K562 (cell line): ENCODE measurements around the gene CUEDC2.

ENCODE experiments used
- ESRRA ChIP-seq: fragments of 450-650 bp; IDR thresholded peaks from 2 replicates; pipeline ENCODE4 v1.6.1; 2014; ENCODE audit warnings: low read depth, mild to moderate bottlenecking, moderate library complexity, borderline replicate concordance
- GABPA ChIP-seq: fragments of 200-800 bp; sonication (Bioruptor generic); conservative IDR thresholded peaks from 2 replicates; pipeline ENCODE4 v1.6.1; 2016; ENCODE audit warnings: low read depth, missing genetic modification characterization, missing compliant biosample characterization
- HDAC6 ChIP-seq: IDR thresholded peaks from 2 replicates; pipeline ENCODE4 v1.6.1; 2012; ENCODE audit warnings: low read depth, mild to moderate bottlenecking, control low read depth, inconsistent platforms, low read length, moderate library complexity
- HLTF ChIP-seq: fragments of 450-650 bp; IDR thresholded peaks from 2 replicates; pipeline ENCODE4 v1.6.1; 2016
- JUND ChIP-seq, 2 experiments: IDR thresholded peaks; 2 replicates in 1 of 2; 3 replicates in 1 of 2; pipeline ENCODE4 v1.6.1; 2011; ENCODE audit warnings: borderline replicate concordance in 2 of 2, low read depth in 2 of 2, low read length in 2 of 2, improper control_type of control experiment in 1 of 2, missing biosample characterization in 1 of 2, missing genetic modification characterization in 1 of 2, missing genetic modification reagents in 1 of 2
- MBD2 ChIP-seq: sonication (generic); IDR thresholded peaks from 2 replicates; pipeline ENCODE4 v1.6.1; 2016; ENCODE audit warnings: low read depth, borderline replicate concordance
- MXI1 ChIP-seq: IDR thresholded peaks from 2 replicates; pipeline ENCODE4 v1.6.1; 2011; ENCODE audit warnings: low read depth, mild to moderate bottlenecking, improper control_type of control experiment, low read length
- SAFB2 ChIP-seq: fragments of 200-400 bp; formaldehyde crosslinking; IDR thresholded peaks from 2 replicates; pipeline ENCODE4 v1.6.1; 2018; ENCODE audit warnings: borderline replicate concordance, low read length, low read depth, moderate library complexity; ENCODE audit not compliant: severe bottlenecking
- SMAD1 ChIP-seq: fragments of 150-350 bp; IDR thresholded peaks from 2 replicates; pipeline ENCODE4 v1.6.1; 2014; ENCODE audit warnings: low read length, low read depth; ENCODE audit not compliant: partially characterized antibody
- TF ChIP-seq, protein P1 (sequence below), 3 experiments: IDR thresholded peaks in 2 of 3; conservative IDR thresholded peaks in 1 of 3; 2 replicates each; pipeline ENCODE4 v1.5.1; 2011 to 2012; ENCODE audit warnings: low read length in 3 of 3, mild to moderate bottlenecking in 3 of 3, control low read depth in 2 of 3, improper control_type of control experiment in 1 of 3, inconsistent platforms in 1 of 3, low read depth in 1 of 3, mixed read lengths in 1 of 3, moderate library complexity in 1 of 3; ENCODE audit not compliant: insufficient read depth in 2 of 3
- TF ChIP-seq, protein P2 (sequence below): IDR thresholded peaks from 2 replicates; pipeline ENCODE4 v1.6.1; 2014; ENCODE audit warnings: antibody characterized with exemption

DNA sequence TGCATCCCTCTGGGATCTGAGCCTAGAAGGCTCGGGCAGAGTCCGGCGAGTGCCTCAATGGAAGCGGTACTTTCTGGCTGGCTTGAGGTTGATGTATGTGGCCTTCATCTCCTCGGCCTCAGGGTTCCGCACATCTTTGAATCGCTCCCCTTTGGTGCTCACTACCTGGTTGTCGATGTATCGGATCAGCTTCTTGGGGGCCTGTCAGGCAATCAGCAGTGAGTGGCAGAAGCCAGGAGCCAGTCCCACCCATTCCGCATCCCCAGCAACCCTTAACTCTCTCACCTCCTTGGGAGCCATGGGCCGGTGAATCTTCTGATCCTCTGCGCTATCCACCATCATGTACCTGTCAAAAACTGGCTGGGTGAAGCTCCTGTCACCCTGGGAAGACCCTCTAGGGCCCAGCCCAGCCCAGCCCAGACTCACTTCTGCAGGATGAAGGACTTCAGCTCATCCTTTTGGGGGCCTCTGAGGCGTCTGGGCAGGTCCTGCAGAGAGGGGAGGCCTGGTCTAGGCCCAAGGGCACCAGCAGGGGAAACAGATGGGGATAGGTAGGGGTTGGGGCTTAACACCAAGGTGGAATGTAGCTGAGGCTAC is 8.9 kb downstream of the CUEDC2 start:
- no peak for TF ChIP-seq SAFB2
- no peak for TF ChIP-seq JUND (IDR thresholded peaks at IDR 0.05; ENCODE audit: borderline replicate concordance, low read depth, low read length)
- TF ChIP-seq JUND (tag; IDR thresholded peaks at IDR 0.05; ENCODE audit: borderline replicate concordance, low read depth, low read length): no peak
- TF ChIP-seq, protein P1, sequence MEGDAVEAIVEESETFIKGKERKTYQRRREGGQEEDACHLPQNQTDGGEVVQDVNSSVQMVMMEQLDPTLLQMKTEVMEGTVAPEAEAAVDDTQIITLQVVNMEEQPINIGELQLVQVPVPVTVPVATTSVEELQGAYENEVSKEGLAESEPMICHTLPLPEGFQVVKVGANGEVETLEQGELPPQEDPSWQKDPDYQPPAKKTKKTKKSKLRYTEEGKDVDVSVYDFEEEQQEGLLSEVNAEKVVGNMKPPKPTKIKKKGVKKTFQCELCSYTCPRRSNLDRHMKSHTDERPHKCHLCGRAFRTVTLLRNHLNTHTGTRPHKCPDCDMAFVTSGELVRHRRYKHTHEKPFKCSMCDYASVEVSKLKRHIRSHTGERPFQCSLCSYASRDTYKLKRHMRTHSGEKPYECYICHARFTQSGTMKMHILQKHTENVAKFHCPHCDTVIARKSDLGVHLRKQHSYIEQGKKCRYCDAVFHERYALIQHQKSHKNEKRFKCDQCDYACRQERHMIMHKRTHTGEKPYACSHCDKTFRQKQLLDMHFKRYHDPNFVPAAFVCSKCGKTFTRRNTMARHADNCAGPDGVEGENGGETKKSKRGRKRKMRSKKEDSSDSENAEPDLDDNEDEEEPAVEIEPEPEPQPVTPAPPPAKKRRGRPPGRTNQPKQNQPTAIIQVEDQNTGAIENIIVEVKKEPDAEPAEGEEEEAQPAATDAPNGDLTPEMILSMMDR (IDR thresholded peaks at IDR 0.05 in 2 of 3, conservative IDR thresholded peaks at IDR 0.05 in 1 of 3; ENCODE audit: insufficient read depth in 2 of 3, low read depth in 1 of 3, low read length in 3 of 3): no peak
- no peak for TF ChIP-seq MBD2
- TF ChIP-seq GABPA: no peak
- TF ChIP-seq SMAD1: no peak
- TF ChIP-seq MXI1: no peak
- TF ChIP-seq, protein P2, sequence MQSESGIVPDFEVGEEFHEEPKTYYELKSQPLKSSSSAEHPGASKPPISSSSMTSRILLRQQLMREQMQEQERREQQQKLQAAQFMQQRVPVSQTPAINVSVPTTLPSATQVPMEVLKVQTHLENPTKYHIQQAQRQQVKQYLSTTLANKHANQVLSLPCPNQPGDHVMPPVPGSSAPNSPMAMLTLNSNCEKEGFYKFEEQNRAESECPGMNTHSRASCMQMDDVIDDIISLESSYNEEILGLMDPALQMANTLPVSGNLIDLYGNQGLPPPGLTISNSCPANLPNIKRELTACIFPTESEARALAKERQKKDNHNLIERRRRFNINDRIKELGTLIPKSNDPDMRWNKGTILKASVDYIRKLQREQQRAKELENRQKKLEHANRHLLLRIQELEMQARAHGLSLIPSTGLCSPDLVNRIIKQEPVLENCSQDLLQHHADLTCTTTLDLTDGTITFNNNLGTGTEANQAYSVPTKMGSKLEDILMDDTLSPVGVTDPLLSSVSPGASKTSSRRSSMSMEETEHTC: no peak
- no peak for TF ChIP-seq ESRRA
- no peak for TF ChIP-seq HDAC6
- no peak for TF ChIP-seq HLTF
